ENCODE data around the gene HMCN2. TPM values are rescaled to one million over a fixed set of nuclear protein-coding genes. Genes with fewer than 3 reads are reported as not detected.

Gene HMCN2
- total and polyA plus RNA-seq, 2 donors (not counting 3 experiments of a cell fraction or from before 2014, with no cell fraction given): 0.04 to 0.24 TPM

DNA sequence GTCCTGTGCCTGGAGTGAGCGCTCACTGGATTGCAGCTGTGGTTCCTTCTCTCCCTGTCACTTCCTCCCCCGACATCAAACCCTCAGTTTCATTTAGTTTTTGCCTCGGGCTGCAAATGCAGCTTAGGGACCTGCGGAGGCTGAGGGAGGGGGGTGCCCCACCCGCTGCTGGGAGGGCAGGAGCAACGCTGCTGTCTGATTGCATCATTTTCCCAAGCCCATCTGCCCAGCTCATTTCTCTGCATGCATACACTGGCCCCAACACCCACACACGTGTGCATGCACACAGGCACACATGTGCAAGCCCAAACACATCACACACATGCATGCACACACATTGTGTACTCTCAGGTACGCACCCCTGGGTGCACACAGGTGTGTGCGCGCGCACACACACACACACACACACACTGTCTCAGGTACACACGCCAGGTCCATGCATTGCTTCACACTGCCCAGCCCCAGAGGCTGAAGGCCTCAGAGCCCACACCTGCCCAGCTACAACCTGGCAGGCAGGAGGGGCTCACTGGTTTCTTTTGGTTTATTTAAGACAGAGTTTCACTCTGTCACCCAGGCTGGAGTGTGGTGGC, 182.6 kb downstream of the HMCN2 start:
- Histone ChIP-seq H3K27ac (ENCODE audit: insufficient read depth, low read depth, low read length) (no peak overlapping the region), H3K9me1 (replicated peaks; ENCODE audit: control insufficient read depth, extremely low read depth, insufficient read depth, low read length) (no peaks in the 10 kb centered on the region), H3K36me3 (ENCODE audit: control insufficient read depth in 2 of 2, extremely low read depth in 1 of 2, insufficient read depth in 2 of 2, low read length in 2 of 2) (no peaks in the 10 kb centered on the region), H3K4me2 (ENCODE audit: insufficient read depth, low read length) (no peak overlapping the region), H3K79me2 (ENCODE audit: control insufficient read depth, insufficient read depth, low read length) (no peaks in the 10 kb centered on the region), H3K4me3 (replicated peaks in 1 of 3; ENCODE audit: insufficient read depth in 1 of 3, low read depth in 1 of 3, low read length in 3 of 3) (no peak overlapping the region), H2AFZ (ENCODE audit: low read depth, low read length) (no peak overlapping the region), H3K9me3 (replicated peaks; ENCODE audit: control insufficient read depth, insufficient read depth, low read length) (no peaks in the 10 kb centered on the region), H4K20me1 (replicated peaks; ENCODE audit: control insufficient read depth, extremely low read depth, insufficient read depth, low read length) (no peaks in the 10 kb centered on the region), H3K4me1 (ENCODE audit: control insufficient read depth, extremely low read depth, insufficient read depth, low read length) (peaks cover 26% of the 10 kb centered on the region), H3K27me3 (ENCODE audit: control insufficient read depth in 2 of 2, insufficient read depth in 2 of 2, low read length in 2 of 2) (peaks cover 0 to 6% of the 10 kb centered on the region in 2 experiments), H3K9ac (replicated peaks; ENCODE audit: extremely low read depth, insufficient read depth, low read length) (no peak overlapping the region)
- DNase-seq (ENCODE audit: low read depth, low spot score): no peak
- dilution Hi-C loops (cut with MboI; ENCODE audit: extremely low pct_ligation_motif_present, low sequenced_read_pairs) (no loop called here), intact Hi-C loops (cut with micrococcal nuclease) (no loop called here)
- TF ChIP-seq, protein P1, sequence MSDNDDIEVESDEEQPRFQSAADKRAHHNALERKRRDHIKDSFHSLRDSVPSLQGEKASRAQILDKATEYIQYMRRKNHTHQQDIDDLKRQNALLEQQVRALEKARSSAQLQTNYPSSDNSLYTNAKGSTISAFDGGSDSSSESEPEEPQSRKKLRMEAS (IDR thresholded peaks at IDR 0.05; ENCODE audit: insufficient read depth, insufficient read length): no peak
- ChIA-PET CTCF (interaction anchor here (1.5 to 2.3 kb wide), 2 partner anchors 12 to 236 kb away, joined by 7 to 8 read pairs; no protein-coding TSS in a partner anchor), POLR2A (no interaction called here)
- BruUV-seq (replicated peaks): no TSS peak
- no peak for FAIRE-seq

DNA sequence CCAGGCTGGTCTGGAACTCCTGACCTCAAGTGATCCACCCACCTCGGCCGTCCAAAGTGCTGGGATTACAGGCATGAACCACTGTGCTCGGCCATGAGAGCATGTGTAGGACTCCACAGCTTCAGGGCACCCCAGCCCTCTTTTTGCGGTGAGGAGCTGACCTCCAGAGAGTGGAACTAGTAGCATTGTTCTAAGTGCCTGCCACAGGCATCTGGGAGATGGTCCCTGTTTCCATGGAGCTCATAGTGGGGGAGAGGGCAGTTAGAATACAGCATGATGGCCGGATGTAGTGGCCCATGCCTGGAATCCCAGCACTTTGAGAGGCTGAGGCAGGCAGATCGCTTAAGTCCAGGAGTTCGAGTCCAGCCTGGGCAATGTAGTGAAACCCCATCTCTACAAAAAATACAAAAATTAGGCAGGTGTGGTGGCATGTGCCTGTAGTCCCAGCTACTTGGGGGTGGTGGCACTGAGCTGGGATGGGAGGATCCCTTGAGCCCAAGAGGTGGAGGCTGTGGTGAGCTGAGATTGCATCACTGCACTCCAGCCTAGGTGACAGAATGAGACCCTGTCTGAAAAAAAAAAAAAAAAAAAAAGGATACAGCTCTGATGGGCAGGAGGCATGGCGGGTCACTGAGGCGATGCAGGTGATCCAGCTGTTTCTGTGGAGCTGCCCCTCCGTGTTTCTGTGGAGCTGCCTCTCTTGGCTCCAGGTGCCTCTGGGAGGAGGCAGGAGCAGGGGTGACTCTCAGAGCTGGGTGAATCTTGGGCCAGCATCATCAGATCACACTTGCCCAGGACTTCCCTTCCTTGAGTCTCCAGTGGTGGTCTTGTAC, 183.4 kb downstream of the HMCN2 start:
- no peak overlapping the region for H3K9ac ChIP-seq (replicated peaks; ENCODE audit: extremely low read depth, insufficient read depth, low read length)
- no peak overlapping the region for H3K4me2 ChIP-seq (ENCODE audit: insufficient read depth, low read length)
- peaks cover 0 to 4% of the 10 kb centered on the region in 2 experiments for H3K27me3 ChIP-seq (ENCODE audit: control insufficient read depth in 2 of 2, insufficient read depth in 2 of 2, low read length in 2 of 2)
- H3K9me1 ChIP-seq (replicated peaks; ENCODE audit: control insufficient read depth, extremely low read depth, insufficient read depth, low read length): no peaks in the 10 kb centered on the region
- FAIRE-seq (no peak), DNase-seq (ENCODE audit: low read depth, low spot score) (no peak)
- peaks cover 35% of the 10 kb centered on the region for H3K4me1 ChIP-seq (ENCODE audit: control insufficient read depth, extremely low read depth, insufficient read depth, low read length)
- H3K27ac ChIP-seq (ENCODE audit: insufficient read depth, low read depth, low read length): no peak overlapping the region
- intact Hi-C loops (cut with micrococcal nuclease): no loop called here
- POLR2A ChIA-PET: no interaction called here
- no peaks in the 10 kb centered on the region for H4K20me1 ChIP-seq (replicated peaks; ENCODE audit: control insufficient read depth, extremely low read depth, insufficient read depth, low read length)
- no peak for TF ChIP-seq POLR2A (IDR thresholded peaks at IDR 0.05; ENCODE audit: low read depth, low read length)
- TF ChIP-seq, protein P2, sequence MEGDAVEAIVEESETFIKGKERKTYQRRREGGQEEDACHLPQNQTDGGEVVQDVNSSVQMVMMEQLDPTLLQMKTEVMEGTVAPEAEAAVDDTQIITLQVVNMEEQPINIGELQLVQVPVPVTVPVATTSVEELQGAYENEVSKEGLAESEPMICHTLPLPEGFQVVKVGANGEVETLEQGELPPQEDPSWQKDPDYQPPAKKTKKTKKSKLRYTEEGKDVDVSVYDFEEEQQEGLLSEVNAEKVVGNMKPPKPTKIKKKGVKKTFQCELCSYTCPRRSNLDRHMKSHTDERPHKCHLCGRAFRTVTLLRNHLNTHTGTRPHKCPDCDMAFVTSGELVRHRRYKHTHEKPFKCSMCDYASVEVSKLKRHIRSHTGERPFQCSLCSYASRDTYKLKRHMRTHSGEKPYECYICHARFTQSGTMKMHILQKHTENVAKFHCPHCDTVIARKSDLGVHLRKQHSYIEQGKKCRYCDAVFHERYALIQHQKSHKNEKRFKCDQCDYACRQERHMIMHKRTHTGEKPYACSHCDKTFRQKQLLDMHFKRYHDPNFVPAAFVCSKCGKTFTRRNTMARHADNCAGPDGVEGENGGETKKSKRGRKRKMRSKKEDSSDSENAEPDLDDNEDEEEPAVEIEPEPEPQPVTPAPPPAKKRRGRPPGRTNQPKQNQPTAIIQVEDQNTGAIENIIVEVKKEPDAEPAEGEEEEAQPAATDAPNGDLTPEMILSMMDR (IDR thresholded peaks at IDR 0.05; ENCODE audit: extremely low read depth in 1 of 2, insufficient read depth in 1 of 2, low read depth in 1 of 2, low read length in 2 of 2): no peak
- H3K36me3 ChIP-seq (ENCODE audit: control insufficient read depth in 2 of 2, extremely low read depth in 1 of 2, insufficient read depth in 2 of 2, low read length in 2 of 2): no peaks in the 10 kb centered on the region
- dilution Hi-C loops (cut with MboI; ENCODE audit: extremely low pct_ligation_motif_present, low sequenced_read_pairs): no loop called here
- no peaks in the 10 kb centered on the region for H3K9me3 ChIP-seq (replicated peaks; ENCODE audit: control insufficient read depth, insufficient read depth, low read length)
- no TSS peak for BruUV-seq (replicated peaks)
- H3K4me3 ChIP-seq (replicated peaks in 1 of 3; ENCODE audit: insufficient read depth in 1 of 3, low read depth in 1 of 3, low read length in 3 of 3): no peak overlapping the region
- no peak overlapping the region for H2AFZ ChIP-seq (ENCODE audit: low read depth, low read length)
- CTCF ChIA-PET: interaction anchor here (0.6 to 2.3 kb wide), 2 partner anchors 11 to 257 kb away, joined by 4 to 7 read pairs; no protein-coding TSS in a partner anchor
- H3K79me2 ChIP-seq (ENCODE audit: control insufficient read depth, insufficient read depth, low read length): no peaks in the 10 kb centered on the region
